DND-41 (cell line): ENCODE data around the gene TAS2R10.

Experiments used
- EZH2 ChIP-seq: IDR thresholded peaks from 3 replicates; pipeline ENCODE4 v1.6.1; 2012; ENCODE audit warnings: borderline replicate concordance, low read depth, mild to moderate bottlenecking, moderate library complexity, low read length, inconsistent platforms; ENCODE audit not compliant: severe bottlenecking
- TF ChIP-seq, protein P1 (sequence below): IDR thresholded peaks from 2 replicates; pipeline ENCODE4 v1.5.1; 2012; ENCODE audit warnings: borderline replicate concordance, low read length, moderate library complexity, mild to moderate bottlenecking; ENCODE audit not compliant: poor library complexity, severe bottlenecking; ENCODE audit errors: extremely low read depth

GRCh38 chr12:10802587-10802986 lies 23.6 kb downstream of the TAS2R10 start, which contains the start of gene TAS2R7:
- TF ChIP-seq, protein P1, sequence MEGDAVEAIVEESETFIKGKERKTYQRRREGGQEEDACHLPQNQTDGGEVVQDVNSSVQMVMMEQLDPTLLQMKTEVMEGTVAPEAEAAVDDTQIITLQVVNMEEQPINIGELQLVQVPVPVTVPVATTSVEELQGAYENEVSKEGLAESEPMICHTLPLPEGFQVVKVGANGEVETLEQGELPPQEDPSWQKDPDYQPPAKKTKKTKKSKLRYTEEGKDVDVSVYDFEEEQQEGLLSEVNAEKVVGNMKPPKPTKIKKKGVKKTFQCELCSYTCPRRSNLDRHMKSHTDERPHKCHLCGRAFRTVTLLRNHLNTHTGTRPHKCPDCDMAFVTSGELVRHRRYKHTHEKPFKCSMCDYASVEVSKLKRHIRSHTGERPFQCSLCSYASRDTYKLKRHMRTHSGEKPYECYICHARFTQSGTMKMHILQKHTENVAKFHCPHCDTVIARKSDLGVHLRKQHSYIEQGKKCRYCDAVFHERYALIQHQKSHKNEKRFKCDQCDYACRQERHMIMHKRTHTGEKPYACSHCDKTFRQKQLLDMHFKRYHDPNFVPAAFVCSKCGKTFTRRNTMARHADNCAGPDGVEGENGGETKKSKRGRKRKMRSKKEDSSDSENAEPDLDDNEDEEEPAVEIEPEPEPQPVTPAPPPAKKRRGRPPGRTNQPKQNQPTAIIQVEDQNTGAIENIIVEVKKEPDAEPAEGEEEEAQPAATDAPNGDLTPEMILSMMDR = no peak
- no peak for TF ChIP-seq EZH2
